CD4-positive, alpha-beta T cell treated with Interleukin-17A for 4 hours (primary cell): ENCODE results near the gene STIP1.
A peak's percentile ranks its signal among the peaks of the same experiment; 100 is the strongest.

Source experiments
- DNase-seq: peaks from one replicate; pipeline ENCODE4 v3.0.0-alpha.2; 2020; ENCODE audit warnings: mixed read lengths

The STIP1 gene

DNA sequence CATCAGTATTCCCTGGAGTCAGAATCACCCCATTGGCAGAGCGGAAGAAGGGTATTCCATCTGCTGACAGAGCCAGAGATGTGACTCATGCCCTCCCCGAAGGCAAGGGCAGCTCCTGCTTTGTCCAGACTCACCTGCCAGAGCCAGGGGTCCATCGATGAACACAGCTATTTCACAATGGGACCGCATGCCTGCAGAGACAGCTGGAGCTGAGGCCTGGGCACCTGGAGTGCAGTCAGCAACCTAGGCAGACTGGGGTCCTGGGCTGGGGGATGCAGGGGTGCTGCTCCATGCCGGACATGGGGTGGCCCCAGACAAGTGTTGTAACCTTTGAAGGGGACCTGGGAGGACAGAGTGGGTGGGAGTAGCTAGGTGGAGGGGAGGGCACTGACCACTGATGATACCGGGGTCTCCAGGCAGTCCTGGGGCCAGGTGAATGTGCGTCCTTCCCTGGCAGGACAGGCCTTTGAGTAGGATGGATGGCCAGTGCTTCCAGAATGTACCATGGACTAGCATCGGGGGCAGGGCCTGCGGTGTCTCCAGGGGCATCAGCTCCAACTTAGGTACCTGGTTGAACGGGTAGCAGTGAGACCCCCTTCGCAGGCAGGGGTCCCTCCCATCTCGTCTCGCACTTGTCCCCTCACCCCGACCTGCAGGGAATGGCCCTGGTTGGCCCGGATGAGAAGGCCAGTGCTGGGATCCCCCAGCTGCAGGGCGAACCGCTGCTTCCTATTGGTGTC is 38.4 kb downstream of the STIP1 start:
- no peak for DNase-seq

DNA sequence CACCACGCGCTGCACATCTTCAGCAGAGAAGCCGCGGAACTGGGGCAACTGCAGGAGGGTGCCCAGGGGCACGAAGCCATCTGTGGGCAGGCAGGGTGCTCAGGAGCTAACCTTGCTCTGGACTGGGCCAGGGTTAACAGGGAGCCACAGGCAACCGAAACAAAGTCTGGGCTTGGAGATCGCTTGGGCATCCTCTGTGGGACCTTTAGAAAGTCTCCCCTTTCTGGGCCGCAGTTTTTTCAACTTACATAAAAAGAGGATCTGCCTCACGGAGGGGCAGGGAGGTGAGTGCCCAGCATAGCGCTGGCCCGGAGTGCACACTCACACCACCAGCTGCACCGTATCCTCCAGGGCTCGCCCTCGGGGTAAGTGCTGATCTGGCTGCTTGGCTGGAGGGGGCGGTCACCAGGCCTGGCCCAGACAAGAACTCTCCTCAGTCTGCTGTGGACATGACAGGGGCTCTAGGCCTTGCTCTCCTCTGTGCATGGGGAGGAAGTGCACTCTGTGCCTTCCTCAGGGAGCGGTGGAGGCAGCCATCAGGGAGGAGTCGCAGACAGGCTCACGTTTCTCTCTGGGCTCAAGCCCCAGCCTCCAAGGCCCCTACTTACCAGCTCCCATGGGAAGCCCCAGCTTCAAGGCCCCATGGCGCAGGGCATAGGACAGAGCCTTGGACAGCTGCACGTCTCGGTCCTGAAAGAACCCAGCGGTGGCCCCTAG is 39.1 kb downstream of the STIP1 start:
- no peak for DNase-seq

DNA sequence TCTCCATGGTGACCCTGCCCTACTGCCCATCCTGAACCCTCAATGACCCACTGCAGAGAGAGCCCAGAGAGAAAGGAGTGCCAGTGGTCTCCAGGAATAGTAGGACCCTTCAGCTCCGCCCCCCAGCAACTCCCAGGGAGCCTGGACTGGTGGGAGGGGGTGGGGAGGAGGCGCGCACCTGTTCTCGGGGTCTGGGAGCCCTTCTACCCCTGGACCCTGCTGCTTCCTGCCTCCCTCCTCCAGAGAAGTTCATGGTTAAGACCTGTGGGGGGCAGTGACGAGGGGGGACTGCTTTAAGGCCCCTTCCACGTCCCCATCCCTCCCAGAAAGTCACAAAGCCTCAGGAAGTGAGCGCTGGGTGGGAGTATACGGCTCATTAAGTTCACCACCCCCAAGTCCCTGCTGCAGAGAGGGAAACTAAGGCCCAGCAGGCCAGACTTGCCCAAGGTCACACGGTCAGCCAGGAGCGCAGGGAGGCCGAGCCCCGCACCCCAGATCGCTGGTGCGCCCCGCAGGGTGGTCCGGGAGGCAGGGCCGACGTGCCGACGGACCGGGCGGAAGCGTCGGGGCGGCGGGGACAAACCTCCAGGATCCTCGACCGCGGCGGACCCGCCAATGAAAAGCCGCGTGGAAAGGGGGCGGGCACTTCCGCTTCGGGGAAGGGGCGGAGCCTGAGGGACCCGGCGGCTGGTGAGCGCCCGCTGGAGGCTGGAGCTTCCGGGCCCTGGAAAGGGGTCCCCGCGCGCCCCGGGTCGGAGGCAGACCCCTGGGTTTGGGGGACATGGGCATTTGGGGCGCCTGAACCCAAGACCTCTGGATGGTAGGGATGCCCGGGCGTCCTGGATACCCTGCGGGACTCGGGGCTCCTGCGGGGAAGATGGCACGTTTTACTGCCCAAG is 39.9 kb downstream of the STIP1 start, which contains the start of the genes NUDT22 and TRPT1:
Gene NUDT22, plus strand, starts transcription at position 667 of the 899 bp plus-strand sequence. CDS start 379 bp downstream, outside the sequence.
Gene TRPT1, minus strand, starts transcription at position 579 of the 899 bp plus-strand sequence. Its CDS starts 326 bp downstream, at position 253.
- DNase-seq: peak; percentile 96

DNA sequence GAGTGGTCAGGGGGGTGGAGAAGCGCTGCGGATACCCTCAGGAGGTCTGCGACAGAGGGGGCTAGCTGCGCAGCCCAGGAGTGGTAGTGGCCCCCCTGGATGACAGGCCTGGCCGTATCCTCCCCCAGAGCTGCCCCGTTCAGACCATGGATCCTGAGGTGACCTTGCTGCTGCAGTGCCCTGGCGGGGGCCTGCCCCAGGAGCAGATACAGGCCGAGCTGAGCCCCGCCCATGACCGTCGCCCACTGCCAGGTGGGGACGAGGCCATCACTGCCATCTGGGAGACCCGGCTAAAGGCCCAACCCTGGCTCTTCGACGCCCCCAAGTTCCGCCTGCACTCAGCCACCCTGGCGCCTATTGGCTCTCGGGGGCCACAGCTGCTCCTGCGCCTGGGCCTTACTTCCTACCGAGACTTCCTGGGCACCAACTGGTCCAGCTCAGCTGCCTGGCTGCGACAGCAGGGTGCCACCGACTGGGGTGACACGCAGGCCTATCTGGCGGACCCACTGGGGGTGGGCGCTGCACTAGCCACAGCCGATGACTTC is 40.6 kb downstream of the STIP1 start:
- DNase-seq: peak; percentile 72

DNA sequence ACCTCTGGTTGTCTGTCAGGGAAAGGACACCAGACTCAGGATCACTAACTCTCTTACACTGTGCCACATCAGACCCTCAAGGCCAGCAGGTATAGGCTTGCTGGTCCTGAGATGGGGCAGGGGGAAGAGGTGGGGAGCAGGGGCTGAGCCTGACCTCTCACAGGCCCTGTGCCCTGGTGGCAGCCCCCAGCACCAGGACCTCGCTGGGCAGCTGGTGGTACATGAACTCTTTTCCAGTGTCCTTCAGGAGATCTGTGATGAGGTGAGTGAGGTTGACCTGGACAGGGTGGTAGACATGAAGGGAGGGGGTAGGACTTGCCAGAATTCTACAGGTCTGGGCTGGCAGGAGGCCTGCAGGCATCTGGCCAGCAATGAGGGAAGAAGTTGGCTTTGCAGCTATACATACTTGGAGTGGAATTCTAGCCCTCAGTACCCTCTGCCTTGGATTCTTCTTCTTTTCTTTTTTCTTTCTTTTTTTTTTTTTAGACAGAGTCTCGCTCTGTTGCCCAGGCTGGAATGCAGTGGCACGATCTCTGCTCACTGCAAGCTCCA is 41.5 kb downstream of the STIP1 start:
- no peak for DNase-seq

DNA sequence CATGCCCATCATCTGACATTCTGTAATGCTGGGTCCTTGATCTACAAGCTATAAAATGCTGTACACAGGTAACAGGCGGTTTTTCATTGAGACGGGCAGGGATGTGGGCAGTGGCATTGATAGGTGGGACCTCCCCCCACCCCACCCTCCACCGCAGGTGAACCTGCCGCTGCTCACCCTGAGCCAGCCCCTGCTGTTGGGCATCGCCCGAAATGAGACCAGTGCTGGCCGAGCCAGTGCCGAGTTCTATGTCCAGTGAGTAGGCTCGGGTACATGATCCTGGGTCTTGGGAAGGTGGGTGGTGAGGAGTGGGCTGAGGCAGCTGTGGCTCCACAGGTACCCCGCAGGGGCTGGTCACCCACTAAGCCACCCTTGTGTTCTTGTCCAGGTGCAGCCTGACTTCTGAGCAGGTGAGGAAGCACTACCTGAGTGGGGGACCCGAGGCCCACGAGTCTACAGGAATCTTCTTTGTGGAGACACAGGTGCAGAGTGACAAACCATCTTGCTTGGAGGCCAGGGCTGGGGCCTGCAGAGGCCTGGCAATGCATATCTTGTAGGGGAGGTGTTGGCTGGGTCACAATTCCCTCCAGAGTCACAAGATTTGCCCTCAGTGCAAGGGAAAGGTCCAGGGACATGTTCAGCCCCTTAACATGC is 43.2 kb downstream of the STIP1 start:
- no peak for DNase-seq

DNA sequence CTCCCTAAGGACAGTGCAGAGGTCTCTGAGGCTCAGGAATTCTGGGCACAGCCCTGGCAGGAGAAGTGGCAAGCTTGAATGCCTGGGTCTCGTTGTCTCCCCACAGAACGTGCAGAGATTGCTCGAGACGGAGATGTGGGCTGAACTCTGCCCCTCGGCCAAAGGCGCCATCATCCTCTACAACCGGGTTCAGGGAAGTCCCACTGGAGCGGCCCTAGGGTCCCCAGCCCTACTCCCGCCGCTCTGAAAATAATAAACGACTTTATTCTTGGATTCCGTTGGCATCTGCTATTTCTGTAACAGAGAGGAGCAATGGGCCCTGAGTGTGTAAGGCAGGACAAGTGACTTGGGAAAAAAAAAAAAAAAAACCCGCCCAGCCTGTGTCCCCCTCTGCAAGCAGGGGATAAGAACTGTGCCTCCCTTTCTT is 43.8 kb downstream of the STIP1 start:
- DNase-seq: no peak

DNA sequence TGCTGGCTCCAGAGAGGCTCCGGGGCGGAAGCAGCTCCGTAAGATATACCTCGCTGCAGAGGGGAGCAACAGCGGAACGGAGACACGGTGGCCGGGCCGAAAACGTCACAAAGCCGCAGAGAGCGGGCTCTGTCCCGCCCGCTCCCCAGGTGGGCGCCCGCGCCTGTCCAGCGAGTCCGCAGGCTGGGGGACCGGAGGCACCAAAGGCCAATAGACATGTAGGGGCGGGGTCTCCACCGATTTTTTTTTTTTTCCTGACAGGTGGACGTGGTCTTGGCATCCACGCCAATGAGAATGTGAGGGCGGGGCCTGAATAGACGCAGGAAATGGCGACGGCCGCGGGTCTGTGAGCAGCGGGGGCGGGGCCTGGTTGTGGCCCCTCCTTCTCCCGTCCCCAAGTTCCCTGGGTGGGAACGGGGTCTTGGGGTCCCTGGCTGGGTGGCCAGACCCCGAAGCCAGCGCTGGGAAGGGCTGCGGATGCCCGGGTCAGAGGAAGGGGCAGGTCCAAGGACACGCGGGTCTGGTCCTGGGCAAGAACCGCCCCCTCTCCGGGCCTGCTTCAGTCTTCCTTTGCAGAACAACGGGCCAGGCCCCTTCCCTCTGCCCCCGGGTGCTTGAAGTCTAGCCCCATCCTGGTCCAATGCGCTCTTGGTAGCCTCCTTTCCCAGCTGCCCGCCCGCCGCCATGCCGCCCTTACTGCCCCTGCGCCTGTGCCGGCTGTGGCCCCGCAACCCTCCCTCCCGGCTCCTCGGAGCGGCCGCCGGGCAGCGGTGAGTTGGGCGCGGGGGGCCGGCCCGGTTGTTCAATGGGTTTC is 44.4 kb downstream of the STIP1 start, which contains the start of gene DNAJC4:
Gene DNAJC4, plus strand, starts transcription at position 378 of the 814 bp plus-strand sequence. Its CDS starts 307 bp downstream, at position 685.
- peak; percentile 94 for DNase-seq

DNA sequence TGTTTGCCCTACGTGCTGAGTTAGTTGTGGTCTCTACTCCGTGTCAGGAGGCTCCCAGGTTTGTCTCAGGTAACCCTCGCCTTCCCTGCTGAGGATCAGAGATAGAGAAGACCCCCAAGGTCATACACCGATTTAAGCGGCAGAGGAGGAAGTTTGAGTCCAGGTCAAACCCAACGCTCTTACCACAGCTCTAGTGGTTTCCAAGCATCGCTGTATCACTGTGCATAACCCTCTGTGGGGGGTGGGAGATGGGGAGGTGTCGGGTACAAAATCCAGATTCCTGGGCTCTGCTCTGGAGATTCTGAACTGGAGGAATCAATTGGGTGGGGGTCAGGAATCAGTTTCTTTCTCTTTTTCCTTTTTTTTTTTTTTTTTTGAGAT is 45.0 kb downstream of the STIP1 start:
- no peak for DNase-seq

DNA sequence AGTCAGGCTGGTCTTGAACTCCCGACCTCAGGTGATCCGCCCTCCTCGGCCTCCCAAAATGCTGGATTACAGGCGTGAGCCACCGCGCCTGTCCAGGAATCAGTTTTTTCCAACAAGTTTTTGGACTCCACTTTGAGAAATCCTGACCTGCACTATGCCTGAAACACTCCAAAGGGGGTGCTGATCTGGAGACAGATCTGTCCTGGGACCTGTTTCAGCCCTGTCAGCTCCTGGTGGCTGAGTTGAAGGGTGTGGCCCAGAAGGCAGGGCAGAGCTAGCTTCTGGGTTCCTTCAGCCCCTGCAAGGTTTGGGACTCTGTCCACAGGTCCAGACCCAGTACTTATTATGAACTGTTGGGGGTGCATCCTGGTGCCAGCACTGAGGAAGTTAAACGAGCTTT is 45.6 kb downstream of the STIP1 start:
- DNase-seq: no peak

DNA sequence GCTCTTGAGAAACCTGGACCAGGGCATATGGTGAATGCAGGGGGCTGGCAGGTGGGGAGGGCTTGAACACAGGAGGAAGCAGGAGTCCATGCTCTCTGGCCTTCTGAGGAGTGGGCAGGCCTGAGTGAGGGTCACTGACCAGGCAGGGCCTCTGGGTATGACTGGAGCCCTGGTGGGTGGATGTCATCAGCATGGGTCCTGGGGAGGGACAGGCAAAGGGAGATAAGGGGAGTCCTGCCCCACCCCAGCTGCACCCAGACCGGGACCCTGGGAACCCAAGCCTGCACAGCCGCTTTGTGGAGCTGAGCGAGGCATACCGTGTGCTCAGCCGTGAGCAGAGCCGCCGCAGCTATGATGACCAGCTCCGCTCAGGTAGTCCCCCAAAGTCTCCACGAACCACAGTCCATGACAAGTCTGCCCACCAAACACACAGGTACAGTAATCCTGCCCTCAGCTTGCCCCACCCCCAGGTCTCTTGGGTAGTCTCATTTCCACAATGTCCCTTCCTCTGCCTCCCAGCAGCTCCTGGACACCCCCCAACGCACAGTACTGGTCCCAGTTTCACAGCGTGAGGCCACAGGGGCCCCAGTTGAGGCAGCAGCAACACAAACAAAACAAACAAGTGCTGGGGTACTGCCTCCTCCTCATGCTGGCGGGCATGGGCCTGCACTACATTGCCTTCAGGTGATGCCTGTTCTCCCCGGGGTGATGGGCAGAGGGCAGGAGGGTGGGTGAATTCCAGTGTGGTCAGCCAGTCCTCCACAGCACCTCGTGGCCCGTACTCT is 46.4 kb downstream of the STIP1 start:
- DNase-seq: no peak

DNA sequence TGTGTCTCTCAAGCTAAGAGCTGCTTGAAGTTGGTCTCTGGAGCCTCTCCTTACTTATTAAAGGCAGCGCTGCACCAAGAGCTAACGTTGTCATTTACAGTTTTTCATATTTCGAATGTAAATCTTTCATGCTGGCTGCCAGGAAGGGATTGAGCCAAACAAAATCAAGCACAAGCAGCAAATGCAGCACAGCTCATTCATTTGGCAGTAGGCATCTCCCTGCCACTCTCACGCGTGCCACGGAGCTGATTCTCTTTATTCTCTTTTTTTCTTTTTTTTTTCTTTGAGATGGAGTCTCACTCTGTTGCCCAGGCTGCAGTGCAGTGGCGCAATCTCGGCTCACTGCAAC is 47.0 kb downstream of the STIP1 start:
- DNase-seq: no peak

DNA sequence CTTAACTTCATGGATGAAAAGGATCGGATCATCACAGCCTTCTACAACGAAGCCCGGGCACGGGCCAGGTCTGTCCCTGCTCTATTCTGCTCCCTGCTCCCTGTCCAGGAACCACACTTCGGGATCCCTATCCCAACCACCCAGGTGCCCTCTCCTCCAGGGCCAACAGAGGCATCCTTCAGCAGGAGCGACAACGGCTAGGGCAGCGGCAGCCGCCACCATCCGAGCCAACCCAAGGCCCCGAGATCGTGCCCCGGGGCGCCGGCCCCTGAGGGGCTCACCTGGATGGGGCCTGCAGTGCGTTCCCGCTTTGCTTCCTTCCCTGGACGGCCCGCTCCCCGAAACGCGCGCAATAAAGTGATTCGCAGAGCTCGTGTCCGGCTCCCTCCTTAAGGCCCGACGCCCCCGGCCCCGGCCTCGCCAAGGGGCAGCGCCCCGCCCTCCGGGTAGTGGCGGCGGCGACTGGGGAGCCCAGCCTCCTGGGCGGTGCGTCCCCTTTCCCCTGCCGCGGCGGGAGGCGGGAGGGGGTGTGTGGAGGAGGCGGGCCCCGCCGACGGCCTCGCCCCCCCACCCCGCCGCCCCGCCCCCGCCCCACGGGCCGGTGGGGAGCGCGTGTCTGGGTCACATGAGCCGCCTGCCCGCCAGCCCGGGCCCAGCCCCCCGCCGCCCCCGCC is 48.1 kb downstream of the STIP1 start, which contains the start of gene VEGFB:
Gene VEGFB, plus strand, starts transcription at position 672 of the 674 bp plus-strand sequence. CDS start 250 bp downstream, outside the sequence.
- peak; percentile 86 for DNase-seq

DNA sequence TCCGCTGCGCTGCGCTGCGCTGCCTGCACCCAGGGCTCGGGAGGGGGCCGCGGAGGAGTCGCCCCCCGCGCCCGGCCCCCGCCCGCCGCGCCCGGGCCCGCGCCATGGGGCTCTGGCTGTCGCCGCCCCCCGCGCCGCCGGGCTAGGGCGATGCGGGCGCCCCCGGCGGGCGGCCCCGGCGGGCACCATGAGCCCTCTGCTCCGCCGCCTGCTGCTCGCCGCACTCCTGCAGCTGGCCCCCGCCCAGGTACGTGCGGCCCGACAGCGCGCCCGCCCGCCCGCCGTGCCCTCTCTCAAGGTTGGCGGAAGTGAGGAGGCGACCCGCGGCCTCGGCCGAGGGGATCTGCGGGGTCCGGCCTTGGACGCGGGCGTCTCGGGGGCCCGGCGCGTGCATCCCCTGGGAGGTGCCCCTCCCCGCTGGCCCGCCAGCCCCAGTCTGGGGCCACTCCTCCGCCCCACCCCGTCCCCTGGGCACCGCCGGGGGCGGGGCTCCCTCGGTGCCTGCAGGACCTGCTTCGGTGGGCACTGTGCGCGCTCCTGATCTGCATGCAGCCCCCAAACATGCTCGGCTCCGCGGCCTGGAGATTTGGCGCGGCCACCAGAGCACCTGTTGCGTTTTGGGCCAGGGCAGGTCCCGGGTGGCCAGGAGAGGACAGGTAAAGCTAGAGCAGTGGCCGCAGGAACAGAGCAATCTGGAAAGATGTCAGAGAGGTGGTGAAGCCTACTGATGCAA is 48.8 kb downstream of the STIP1 start:
- peak; percentile 73 for DNase-seq

DNA sequence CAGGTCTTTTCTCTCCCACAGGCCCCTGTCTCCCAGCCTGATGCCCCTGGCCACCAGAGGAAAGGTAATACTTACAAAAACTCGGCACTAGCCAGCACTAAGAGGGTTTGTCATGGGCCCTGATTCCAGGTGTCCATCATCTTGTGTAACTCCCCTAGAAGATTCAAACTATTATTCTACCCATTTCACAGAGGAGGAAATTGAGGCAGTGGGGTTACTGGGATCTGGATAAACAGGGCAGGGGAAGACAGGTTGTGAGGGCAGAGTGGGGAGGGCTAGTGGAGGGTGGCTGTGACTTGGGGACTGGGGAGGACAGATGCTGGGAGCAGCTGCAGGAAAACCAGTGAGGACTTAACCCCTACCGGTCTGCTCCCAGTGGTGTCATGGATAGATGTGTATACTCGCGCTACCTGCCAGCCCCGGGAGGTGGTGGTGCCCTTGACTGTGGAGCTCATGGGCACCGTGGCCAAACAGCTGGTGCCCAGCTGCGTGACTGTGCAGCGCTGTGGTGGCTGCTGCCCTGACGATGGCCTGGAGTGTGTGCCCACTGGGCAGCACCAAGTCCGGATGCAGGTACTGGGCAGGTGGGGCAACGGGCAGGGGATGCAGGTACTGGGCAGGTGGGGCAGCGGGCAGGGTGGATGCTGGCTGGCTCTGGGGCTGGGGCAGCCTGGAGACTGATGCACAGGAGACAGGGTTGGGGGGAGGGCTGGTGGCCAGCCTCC is 49.6 kb downstream of the STIP1 start:
- DNase-seq: no peak

DNA sequence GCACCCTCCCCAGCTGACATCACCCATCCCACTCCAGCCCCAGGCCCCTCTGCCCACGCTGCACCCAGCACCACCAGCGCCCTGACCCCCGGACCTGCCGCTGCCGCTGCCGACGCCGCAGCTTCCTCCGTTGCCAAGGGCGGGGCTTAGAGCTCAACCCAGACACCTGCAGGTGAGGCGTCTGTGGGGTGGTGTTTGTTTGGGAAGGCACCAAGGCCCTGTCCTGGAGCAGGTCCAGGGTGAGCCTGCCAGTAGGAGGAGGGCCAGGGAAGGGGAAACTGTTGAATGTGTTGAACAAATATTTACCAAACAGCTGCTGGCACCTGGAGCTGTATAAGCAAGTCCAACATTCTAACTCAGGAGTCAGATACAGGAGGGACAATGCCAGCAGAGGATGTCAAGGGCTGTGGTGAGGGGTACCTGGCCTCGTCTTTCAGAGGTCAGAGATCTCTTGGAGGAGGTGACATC is 51.5 kb downstream of the STIP1 start:
- no peak for DNase-seq

DNA sequence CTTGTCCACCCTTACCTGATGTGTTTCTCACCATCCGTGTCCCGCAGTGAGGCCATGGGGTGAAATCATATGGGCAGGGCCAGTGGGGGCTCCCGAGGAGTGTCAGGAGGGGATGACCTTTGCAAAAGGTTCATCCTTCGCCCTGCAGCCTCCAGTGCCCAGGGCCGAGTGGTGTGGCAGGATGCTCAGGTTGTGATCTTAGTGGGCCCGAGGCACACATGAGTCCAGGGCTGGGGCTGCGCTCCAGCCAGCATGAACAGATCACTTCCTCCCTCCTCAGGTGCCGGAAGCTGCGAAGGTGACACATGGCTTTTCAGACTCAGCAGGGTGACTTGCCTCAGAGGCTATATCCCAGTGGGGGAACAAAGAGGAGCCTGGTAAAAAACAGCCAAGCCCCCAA is 52.1 kb downstream of the STIP1 start:
- DNase-seq: no peak

DNA sequence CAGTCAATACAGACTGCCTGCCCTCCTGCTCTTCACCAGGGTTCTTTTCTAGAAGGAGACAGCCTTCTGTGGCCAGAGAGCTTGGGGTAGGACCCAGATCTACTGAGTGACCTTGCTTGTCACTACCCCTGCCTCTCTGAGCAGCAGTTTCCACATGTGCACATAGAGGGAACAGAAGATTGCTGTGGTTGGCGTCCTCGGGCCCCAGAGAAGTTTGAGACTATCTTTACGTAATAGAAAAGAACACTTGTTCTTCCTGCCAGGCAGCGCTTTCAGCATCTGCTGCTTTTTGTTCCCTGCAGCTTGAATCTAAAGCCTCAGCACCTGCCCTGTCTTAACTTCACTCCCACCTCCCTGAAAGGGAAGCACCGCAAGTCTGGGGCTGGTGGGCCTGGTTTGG is 53.0 kb downstream of the STIP1 start:
- DNase-seq: no peak
